Measurements from ENCODE around the gene PRDX2.

DNA sequence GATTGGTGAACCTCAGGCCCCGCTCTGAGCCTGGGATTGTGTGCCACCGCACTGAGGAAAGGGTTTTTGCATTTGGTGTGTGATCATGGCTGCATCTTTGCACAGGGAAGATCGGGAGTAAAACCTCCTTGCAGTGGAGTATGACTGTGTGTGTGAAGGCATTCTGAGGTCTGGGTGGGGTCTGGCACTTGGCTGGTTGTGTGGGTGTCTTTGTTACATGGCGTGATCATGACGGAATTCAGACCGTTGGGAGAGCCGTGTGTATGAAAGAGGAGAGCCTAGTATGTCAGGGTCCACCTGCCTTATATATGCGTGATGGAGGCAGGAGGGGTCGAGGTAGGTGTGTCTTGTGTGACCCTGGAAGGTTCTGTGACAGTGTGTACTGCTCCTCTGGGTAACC, 50.7 kb downstream of the PRDX2 start:
- TF ChIP-seq, protein P1, sequence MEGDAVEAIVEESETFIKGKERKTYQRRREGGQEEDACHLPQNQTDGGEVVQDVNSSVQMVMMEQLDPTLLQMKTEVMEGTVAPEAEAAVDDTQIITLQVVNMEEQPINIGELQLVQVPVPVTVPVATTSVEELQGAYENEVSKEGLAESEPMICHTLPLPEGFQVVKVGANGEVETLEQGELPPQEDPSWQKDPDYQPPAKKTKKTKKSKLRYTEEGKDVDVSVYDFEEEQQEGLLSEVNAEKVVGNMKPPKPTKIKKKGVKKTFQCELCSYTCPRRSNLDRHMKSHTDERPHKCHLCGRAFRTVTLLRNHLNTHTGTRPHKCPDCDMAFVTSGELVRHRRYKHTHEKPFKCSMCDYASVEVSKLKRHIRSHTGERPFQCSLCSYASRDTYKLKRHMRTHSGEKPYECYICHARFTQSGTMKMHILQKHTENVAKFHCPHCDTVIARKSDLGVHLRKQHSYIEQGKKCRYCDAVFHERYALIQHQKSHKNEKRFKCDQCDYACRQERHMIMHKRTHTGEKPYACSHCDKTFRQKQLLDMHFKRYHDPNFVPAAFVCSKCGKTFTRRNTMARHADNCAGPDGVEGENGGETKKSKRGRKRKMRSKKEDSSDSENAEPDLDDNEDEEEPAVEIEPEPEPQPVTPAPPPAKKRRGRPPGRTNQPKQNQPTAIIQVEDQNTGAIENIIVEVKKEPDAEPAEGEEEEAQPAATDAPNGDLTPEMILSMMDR (conservative IDR thresholded peaks at IDR 0.05; ENCODE audit: low read depth in 2 of 2) = no peak
- TF ChIP-seq CREB1 (CRISPR knock-in tag; IDR thresholded peaks at IDR 0.05; ENCODE audit: low read depth) (no peak), EZH2 (IDR thresholded peaks at IDR 0.05; ENCODE audit: low read depth, unreplicated experiment) (no peak), POLR2AphosphoS5 (IDR thresholded peaks at IDR 0.05; ENCODE audit: low read depth) (no peak)
- TF ChIP-seq, protein P2, sequence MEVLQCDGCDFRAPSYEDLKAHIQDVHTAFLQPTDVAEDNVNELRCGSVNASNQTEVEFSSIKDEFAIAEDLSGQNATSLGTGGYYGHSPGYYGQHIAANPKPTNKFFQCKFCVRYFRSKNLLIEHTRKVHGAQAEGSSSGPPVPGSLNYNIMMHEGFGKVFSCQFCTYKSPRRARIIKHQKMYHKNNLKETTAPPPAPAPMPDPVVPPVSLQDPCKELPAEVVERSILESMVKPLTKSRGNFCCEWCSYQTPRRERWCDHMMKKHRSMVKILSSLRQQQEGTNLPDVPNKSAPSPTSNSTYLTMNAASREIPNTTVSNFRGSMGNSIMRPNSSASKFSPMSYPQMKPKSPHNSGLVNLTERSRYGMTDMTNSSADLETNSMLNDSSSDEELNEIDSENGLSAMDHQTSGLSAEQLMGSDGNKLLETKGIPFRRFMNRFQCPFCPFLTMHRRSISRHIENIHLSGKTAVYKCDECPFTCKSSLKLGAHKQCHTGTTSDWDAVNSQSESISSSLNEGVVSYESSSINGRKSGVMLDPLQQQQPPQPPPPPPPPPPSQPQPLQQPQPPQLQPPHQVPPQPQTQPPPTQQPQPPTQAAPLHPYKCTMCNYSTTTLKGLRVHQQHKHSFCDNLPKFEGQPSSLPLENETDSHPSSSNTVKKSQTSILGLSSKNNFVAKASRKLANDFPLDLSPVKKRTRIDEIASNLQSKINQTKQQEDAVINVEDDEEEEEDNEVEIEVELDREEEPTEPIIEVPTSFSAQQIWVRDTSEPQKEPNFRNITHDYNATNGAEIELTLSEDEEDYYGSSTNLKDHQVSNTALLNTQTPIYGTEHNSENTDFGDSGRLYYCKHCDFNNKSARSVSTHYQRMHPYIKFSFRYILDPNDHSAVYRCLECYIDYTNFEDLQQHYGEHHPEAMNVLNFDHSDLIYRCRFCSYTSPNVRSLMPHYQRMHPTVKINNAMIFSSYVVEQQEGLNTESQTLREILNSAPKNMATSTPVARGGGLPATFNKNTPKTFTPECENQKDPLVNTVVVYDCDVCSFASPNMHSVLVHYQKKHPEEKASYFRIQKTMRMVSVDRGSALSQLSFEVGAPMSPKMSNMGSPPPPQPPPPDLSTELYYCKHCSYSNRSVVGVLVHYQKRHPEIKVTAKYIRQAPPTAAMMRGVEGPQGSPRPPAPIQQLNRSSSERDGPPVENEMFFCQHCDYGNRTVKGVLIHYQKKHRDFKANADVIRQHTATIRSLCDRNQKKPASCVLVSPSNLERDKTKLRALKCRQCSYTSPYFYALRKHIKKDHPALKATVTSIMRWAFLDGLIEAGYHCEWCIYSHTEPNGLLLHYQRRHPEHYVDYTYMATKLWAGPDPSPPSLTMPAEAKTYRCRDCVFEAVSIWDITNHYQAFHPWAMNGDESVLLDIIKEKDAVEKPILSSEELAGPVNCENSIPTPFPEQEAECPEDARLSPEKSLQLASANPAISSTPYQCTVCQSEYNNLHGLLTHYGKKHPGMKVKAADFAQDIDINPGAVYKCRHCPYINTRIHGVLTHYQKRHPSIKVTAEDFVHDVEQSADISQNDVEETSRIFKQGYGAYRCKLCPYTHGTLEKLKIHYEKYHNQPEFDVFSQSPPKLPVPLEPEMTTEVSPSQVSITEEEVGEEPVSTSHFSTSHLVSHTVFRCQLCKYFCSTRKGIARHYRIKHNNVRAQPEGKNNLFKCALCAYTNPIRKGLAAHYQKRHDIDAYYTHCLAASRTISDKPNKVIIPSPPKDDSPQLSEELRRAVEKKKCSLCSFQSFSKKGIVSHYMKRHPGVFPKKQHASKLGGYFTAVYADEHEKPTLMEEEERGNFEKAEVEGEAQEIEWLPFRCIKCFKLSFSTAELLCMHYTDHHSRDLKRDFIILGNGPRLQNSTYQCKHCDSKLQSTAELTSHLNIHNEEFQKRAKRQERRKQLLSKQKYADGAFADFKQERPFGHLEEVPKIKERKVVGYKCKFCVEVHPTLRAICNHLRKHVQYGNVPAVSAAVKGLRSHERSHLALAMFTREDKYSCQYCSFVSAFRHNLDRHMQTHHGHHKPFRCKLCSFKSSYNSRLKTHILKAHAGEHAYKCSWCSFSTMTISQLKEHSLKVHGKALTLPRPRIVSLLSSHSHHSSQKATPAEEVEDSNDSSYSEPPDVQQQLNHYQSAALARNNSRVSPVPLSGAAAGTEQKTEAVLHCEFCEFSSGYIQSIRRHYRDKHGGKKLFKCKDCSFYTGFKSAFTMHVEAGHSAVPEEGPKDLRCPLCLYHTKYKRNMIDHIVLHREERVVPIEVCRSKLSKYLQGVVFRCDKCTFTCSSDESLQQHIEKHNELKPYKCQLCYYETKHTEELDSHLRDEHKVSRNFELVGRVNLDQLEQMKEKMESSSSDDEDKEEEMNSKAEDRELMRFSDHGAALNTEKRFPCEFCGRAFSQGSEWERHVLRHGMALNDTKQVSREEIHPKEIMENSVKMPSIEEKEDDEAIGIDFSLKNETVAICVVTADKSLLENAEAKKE (CRISPR knock-in tag; IDR thresholded peaks at IDR 0.05) = no peak
